HG03064 (cell line): ENCODE measurements around the gene SLCO1C1.
"Not testable (repeated sequence)": the region's sequence is repeated elsewhere in the genome, so short reads cannot be mapped to it uniquely, and the experiment has no call there.

Experiments used
- ATAC-seq: cut with Tn5 transposase; IDR thresholded peaks from one replicate; pipeline ENCODE4 v1.9.1; 2021; ENCODE audit warnings: low read depth; ENCODE audit not compliant: unreplicated experiment

The SLCO1C1 gene

GRCh38 chr12:20695232-20695631 lies at the start of gene SLCO1C1:
SLCO1C1 (plus strand) TSS chr12:20695332; CDS start chr12:20699577, 4,245 bp downstream.
- ATAC-seq = no peak

- no peak for ATAC-seq
Measured at GRCh38 chr12:20646239-20646827, 48.8 kb upstream of the SLCO1C1 start.

- no peak for ATAC-seq
Measured at GRCh38 chr12:20653871-20654270, 41.3 kb upstream of the SLCO1C1 start.

- no peak for ATAC-seq
Measured at GRCh38 chr12:20656600-20656999, 38.5 kb upstream of the SLCO1C1 start.

- ATAC-seq = no peak
Measured at GRCh38 chr12:20657496-20657895, 37.6 kb upstream of the SLCO1C1 start.

- no peak for ATAC-seq
Measured at GRCh38 chr12:20681334-20681733, 13.8 kb upstream of the SLCO1C1 start.

- no peak for ATAC-seq
Measured at GRCh38 chr12:20696181-20696905, 1.2 kb downstream of the SLCO1C1 start.

GRCh38 chr12:20701106-20701505 lies 6.0 kb downstream of the SLCO1C1 start:
- ATAC-seq = no peak

GRCh38 chr12:20704860-20705259 lies 9.7 kb downstream of the SLCO1C1 start:
- ATAC-seq = no peak

- no peak for ATAC-seq
Measured at GRCh38 chr12:20711846-20712245, 16.7 kb downstream of the SLCO1C1 start.

GRCh38 chr12:20716037-20716436 lies 20.9 kb downstream of the SLCO1C1 start:
- no peak for ATAC-seq

GRCh38 chr12:20716985-20717384 lies 21.9 kb downstream of the SLCO1C1 start:
- ATAC-seq = no peak

GRCh38 chr12:20718294-20718693 lies 23.2 kb downstream of the SLCO1C1 start:
- ATAC-seq = no peak

- no peak for ATAC-seq
Measured at GRCh38 chr12:20722142-20722541, 27.0 kb downstream of the SLCO1C1 start.

GRCh38 chr12:20731274-20731673 lies 36.1 kb downstream of the SLCO1C1 start:
- no peak for ATAC-seq

GRCh38 chr12:20740972-20741371 lies 45.8 kb downstream of the SLCO1C1 start:
- no peak for ATAC-seq

GRCh38 chr12:20748198-20748597 lies 53.1 kb downstream of the SLCO1C1 start:
- ATAC-seq = no peak

GRCh38 chr12:20751046-20751445 lies 55.9 kb downstream of the SLCO1C1 start:
- ATAC-seq = no peak

- ATAC-seq = no peak
Measured at GRCh38 chr12:20777420-20777819, 82.3 kb downstream of the SLCO1C1 start.

GRCh38 chr12:20778969-20779368 lies 83.8 kb downstream of the SLCO1C1 start:
- ATAC-seq = no peak

- ATAC-seq = not testable (repeated sequence)
Measured at GRCh38 chr12:20779971-20780370, 84.8 kb downstream of the SLCO1C1 start.

- not testable (repeated sequence) for ATAC-seq
Measured at GRCh38 chr12:20783796-20784357, 88.7 kb downstream of the SLCO1C1 start.
